T-helper 1 cell treated with Interleukin-12 subunit alpha and Interleukin-12 subunit beta and Interleukin-4 antibody, amounts not matched to agents 30 ng/mL and 1 ng/mL, for 36 hours (primary cell): ENCODE measurements around the gene MIS18A. TPM values are rescaled to one million over a fixed set of nuclear protein-coding genes. Genes with fewer than 3 reads are reported as not detected.

Experiments used
- intact Hi-C: fragments of 100-400 bp; cut with micrococcal nuclease; formaldehyde crosslinking; loops from one replicate; pipeline ENCODE4 v1.15.1; 2024
- total RNA-seq: library from RNA; stranded (reverse); gene quantifications from 2 replicates; pipeline ENCODE4 v1.2.3, GENCODE V29; 2022

The MIS18A gene
- total RNA-seq, 1 donor from 2014 or later: 17.0 TPM

DNA sequence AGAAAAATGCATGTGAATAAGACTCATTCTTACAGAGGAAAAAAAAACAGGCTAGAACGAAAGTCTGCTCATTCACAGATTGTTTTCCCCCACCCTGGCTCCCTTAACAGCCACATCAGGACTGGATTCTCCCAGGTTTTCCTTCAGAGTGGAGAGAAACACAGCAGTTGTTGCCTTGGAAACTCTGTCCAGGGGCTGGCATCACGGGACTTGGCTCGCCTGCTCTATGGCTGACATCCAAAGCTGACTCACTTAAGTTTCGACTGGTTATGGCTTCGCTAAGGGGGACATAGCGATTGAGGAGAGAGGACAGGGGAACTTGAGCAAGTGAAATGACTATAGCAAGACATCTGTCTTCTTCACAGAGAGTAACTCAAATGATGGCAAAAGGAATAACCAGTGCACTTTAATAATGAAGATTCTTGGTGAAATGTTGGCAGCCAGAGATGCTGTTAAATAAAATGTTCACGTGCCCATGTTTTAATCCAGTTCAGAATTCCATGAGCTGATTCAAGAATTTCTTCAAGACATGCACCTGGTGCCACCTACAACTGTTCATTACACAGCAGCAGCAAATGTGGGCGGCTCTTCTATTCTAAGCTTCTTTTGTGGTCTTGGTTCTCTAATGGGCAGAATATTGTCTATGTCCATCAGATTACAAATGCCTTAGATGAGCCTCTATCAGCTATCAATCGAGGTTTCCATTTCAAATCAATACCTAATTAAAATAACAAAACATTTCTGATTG lies 21.8 kb downstream of the MIS18A start:
- intact Hi-C loops: no loop called here

- intact Hi-C loops: no loop called here
These were observed 22.6 kb downstream of the MIS18A start for GRCh38 chr21:32256251-32256650.

DNA sequence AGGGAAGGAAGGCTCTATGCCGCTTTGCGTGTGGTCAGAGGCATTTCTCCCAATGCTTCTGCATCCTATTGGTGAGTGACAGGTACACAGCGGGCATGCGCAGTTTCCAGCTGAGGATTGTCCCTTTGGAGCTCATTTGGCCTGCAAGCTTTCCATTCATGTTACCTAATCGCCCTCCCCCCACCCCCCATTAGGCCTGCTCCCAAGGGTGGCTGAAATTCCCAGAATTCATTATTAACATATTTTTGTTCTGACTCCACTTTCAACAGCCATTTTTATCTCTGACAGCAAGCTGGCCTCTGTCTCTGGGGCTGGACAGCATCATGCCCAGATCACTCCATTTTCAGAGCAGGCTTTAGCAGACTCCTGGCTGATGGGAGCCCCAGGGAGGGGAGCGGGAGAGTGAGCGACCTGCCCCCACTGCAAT lies 25.6 kb downstream of the MIS18A start:
- intact Hi-C loops: no loop called here

GRCh38 chr21:32252136-32252535 lies 26.7 kb downstream of the MIS18A start:
- intact Hi-C loops: no loop called here

DNA sequence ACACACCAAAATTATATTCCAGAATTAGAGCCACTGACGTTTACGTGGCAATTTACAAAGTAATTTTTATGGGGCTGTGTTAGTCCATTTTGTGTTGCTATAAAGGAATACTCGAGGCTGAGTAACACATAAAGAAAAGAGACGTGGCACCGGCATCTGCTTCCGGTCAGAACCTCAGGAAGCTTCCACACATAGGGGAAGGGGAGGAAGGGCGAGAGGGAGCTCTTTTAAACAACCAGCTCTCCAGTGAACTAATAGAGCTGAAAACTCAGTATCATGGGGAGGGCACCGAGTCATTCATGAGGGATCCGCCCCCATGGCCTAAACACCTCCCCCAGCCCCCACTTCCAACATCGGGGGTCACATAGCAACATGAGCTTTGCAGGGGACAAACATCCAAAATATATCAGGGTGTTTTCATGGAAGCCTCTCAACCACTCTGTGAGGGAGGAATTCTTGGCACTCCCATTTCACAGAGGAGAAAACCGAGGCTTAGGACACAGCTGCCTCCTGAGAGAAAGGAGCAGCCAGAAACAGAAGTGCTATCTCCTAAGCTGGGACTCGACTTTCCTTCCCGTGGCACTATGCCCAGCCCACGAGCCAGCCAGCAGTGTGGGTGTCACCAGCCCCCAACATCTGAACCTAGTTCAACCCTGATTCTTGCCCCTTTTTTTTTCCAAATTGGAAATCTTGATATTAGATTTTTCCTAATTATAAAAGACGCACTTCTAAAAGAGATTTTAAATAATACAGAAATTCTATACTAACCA lies 29.2 kb downstream of the MIS18A start:
- intact Hi-C loops: no loop called here

DNA sequence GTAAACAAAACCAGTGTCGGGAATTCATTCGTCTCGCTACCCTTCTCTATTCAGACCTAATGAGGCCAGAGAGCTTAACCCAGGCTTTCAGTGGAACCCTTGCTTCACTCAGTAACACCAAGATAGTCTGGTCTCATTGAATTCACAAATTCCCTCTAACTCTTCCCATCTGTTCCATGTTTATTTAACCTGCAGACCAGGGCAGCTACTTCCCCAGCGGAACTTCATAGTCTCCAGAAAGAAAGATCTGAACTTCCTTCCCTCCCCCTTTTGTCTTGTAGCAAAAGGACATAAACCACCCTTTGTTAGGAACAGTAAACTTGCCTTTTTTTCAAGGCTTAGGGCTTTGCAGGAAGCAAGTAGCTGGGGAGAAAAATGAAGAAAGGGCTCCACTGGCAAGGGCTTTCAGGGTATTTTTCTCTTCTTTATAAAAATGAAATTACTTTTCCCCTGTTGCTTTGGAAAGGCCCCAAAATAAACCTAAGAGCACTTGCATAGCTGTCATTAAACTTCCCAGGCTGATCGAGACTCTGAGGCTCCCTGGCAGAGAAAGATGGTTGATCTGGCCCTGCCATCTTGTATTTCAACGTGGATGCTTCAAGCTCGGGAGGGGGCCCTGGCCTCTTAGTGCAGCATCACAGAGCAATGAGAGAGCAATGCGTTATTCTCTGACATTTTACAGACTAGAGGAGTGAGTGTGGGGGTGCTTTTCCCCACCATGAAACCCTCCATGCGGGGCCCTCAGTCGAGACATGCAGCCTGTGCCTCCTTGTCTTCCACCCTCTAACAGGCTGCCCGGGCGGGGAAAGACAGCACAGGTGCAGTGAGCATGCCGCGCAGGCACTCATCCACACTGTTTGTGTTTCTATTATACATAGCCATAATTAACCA lies 30.0 kb downstream of the MIS18A start:
- intact Hi-C loops: no loop called here

GRCh38 chr21:32246571-32247140 lies 32.2 kb downstream of the MIS18A start:
- intact Hi-C loops: no loop called here

DNA sequence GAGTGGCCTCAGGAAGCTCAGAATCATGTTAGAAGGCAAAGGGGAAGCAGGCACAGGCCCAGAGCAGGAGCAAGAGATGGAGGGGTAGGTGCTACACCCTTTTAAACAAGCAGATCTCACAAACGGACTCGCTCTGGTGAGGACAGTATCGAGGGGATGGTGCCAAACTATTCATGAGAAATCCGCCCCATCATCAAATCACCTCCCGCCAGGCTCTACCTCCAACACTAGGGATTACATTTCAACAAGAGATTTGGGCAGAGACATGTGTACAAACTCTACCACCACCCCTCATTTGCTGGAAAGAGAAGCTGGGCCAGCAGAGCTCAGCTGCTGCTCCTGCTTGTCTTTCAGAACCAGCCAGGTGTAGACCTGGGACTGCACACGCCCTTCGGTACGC lies 32.9 kb downstream of the MIS18A start:
- intact Hi-C loops: no loop called here

- intact Hi-C loops: no loop called here
These were observed 37.8 kb downstream of the MIS18A start for GRCh38 chr21:32240851-32241687.

- intact Hi-C loops: no loop called here
These were observed 39.3 kb downstream of the MIS18A start for GRCh38 chr21:32239551-32239950.

- intact Hi-C loops: no loop called here
These were observed 40.8 kb downstream of the MIS18A start for GRCh38 chr21:32238063-32238462.

DNA sequence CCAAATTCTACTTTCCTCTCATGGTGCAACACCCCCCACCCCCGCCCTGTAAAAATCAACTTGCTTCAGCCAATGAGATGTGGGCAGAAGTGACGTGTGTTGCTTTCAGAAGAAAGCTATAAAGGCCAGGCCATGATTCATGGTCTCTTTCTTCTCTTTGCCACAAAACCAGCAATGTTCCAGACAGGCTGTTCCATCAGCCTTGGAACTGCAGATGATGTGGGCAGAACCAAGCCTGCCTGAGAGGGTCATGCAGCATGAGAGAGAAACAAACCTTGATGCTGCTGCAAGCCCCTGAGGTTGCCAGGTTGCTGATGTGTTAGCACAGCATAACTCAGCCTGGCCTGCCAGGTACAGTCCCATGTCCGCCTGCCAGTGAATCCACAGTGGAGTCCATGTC lies 41.8 kb downstream of the MIS18A start:
- intact Hi-C loops: no loop called here

- intact Hi-C loops: no loop called here
These were observed 45.0 kb downstream of the MIS18A start for GRCh38 chr21:32233722-32234301.

DNA sequence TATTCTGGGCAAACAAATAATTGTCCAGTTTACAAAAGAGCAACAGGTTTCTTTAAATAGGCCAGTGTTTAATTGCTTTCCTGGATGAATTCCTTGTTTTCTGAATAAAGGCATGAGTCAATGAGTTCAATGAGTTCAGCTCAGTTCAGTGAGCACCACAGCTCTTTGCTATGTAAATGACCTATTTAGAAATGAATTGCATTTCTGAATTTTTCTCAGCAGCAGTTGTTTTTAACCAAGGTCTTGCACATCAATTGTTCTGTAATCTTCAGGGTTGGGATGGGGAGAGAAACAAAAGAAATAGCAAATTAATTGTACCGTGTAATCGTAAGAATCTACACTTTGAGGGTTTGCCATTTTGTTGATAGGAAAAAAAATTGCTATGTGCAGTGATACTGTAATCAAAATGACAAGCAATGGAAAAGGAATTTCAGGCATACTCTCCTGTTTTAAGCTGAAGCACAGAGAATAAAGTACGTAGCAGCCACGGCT lies 45.7 kb downstream of the MIS18A start:
- intact Hi-C loops: no loop called here

- intact Hi-C loops: no loop called here
These were observed 52.4 kb downstream of the MIS18A start for GRCh38 chr21:32226444-32226843.

Other genes starting within 250 kb of the MIS18A start
- gene MRAP, start 19.8 kb upstream of the MIS18A start, total RNA-seq: not detected in 2 replicates
- gene URB1, start 114.0 kb upstream of the MIS18A start, total RNA-seq: 22.4 and 24.4 TPM in 2 replicates
- gene EVA1C, start 133.7 kb upstream of the MIS18A start, total RNA-seq: 2.2 and 2.8 TPM in 2 replicates